ENCODE measurements around the gene CALN1.

CALN1 gene

GRCh38 chr7:72161534-72161933 is 250.6 kb downstream of the CALN1 start:
- no peak overlapping the region for H3K4ac ChIP-seq (ENCODE audit: low read length)
- H3K4me2 ChIP-seq (ENCODE audit: insufficient read depth, low read length, poor library complexity, severe bottlenecking) = no peak overlapping the region
- no peak overlapping the region for H3K23ac ChIP-seq (ENCODE audit: low read depth, low read length, poor library complexity)
- H3K27me3 ChIP-seq (ENCODE audit: control insufficient read depth in 3 of 3, insufficient read depth in 3 of 3, low read depth in 1 of 3, low read length in 3 of 3) = no peaks in the 10 kb centered on the region
- H3K18ac ChIP-seq (ENCODE audit: low read length) = no peak overlapping the region
- no peak overlapping the region for H4K91ac ChIP-seq (ENCODE audit: low read depth, low read length, poor library complexity)
- H3K27ac ChIP-seq (replicated peaks; ENCODE audit: low read length) = no peak overlapping the region
- no peak overlapping the region for H3K9ac ChIP-seq (ENCODE audit: low read depth, low read length, poor library complexity)
- no peak overlapping the region for H2BK5ac ChIP-seq (ENCODE audit: low read length)
- no peak overlapping the region for H3K4me3 ChIP-seq (ENCODE audit: low read length in 2 of 2)
- H2BK12ac ChIP-seq (ENCODE audit: low read length) = no peak overlapping the region
- no peak overlapping the region for H2AK5ac ChIP-seq (ENCODE audit: low read depth, low read length)
- H2BK120ac ChIP-seq (ENCODE audit: low read depth, low read length) = no peak overlapping the region
- no peak overlapping the region for H4K8ac ChIP-seq (ENCODE audit: low read depth, low read length)
- no peak overlapping the region for H3K14ac ChIP-seq (ENCODE audit: low read length)
- no peaks in the 10 kb centered on the region for H3K36me3 ChIP-seq (replicated peaks in 1 of 2; ENCODE audit: control insufficient read depth in 2 of 2, insufficient read depth in 2 of 2, low read length in 2 of 2)
- no CpG with 5 or more reads among the region's 6 CpGs for WGBS, 2 donors (ENCODE audit: extremely low coverage in 2 of 2, insufficient read length in 2 of 2, insufficient replicate concordance in 1 of 2)
- no peak overlapping the region for H2AFZ ChIP-seq (ENCODE audit: low read length)
- no peaks in the 10 kb centered on the region for H3K79me1 ChIP-seq (ENCODE audit: low read depth, low read length)
- H2BK15ac ChIP-seq (ENCODE audit: low read length) = no peak overlapping the region
- peaks cover 0 to 7% of the 10 kb centered on the region in 2 donors for H3K9me3 ChIP-seq (replicated peaks in 1 of 2; ENCODE audit: control insufficient read depth in 2 of 2, insufficient read depth in 1 of 2, low read depth in 1 of 2, low read length in 2 of 2)
- no peak for DNase-seq (ENCODE audit: low spot score)
- H3K4me1 ChIP-seq (ENCODE audit: control insufficient read depth in 2 of 2, insufficient read depth in 1 of 2, low read depth in 1 of 2, low read length in 2 of 2) = no peaks in the 10 kb centered on the region

- H4K91ac ChIP-seq (ENCODE audit: low read depth, low read length, poor library complexity) = no peak overlapping the region
- H3K79me1 ChIP-seq (ENCODE audit: low read depth, low read length) = no peaks in the 10 kb centered on the region
- H4K8ac ChIP-seq (ENCODE audit: low read depth, low read length) = no peak overlapping the region
- no peak overlapping the region for H2AK5ac ChIP-seq (ENCODE audit: low read depth, low read length)
- WGBS, 2 donors (ENCODE audit: extremely low coverage in 2 of 2, insufficient read length in 2 of 2, insufficient replicate concordance in 1 of 2) = no CpG with 5 or more reads among the region's 4 CpGs
- DNase-seq (ENCODE audit: low spot score) = no peak
- no peak overlapping the region for H2BK5ac ChIP-seq (ENCODE audit: low read length)
- no peak overlapping the region for H3K27ac ChIP-seq (replicated peaks; ENCODE audit: low read length)
- no peak overlapping the region for H3K4ac ChIP-seq (ENCODE audit: low read length)
- H2BK12ac ChIP-seq (ENCODE audit: low read length) = no peak overlapping the region
- no peak overlapping the region for H3K4me3 ChIP-seq (ENCODE audit: low read length in 2 of 2)
- no peak overlapping the region for H3K14ac ChIP-seq (ENCODE audit: low read length)
- no peak overlapping the region for H2BK120ac ChIP-seq (ENCODE audit: low read depth, low read length)
- H2AFZ ChIP-seq (ENCODE audit: low read length) = no peak overlapping the region
- H3K27me3 ChIP-seq (ENCODE audit: control insufficient read depth in 3 of 3, insufficient read depth in 3 of 3, low read depth in 1 of 3, low read length in 3 of 3) = no peaks in the 10 kb centered on the region
- no peak overlapping the region for H3K9ac ChIP-seq (ENCODE audit: low read depth, low read length, poor library complexity)
- no peak overlapping the region for H2BK15ac ChIP-seq (ENCODE audit: low read length)
- no peak overlapping the region for H3K4me2 ChIP-seq (ENCODE audit: insufficient read depth, low read length, poor library complexity, severe bottlenecking)
- H3K18ac ChIP-seq (ENCODE audit: low read length) = no peak overlapping the region
- no peaks in the 10 kb centered on the region for H3K4me1 ChIP-seq (ENCODE audit: control insufficient read depth in 2 of 2, insufficient read depth in 1 of 2, low read depth in 1 of 2, low read length in 2 of 2)
- H3K9me3 ChIP-seq (replicated peaks in 1 of 2; ENCODE audit: control insufficient read depth in 2 of 2, insufficient read depth in 1 of 2, low read depth in 1 of 2, low read length in 2 of 2) = peaks cover 0 to 7% of the 10 kb centered on the region in 2 donors
- H3K23ac ChIP-seq (ENCODE audit: low read depth, low read length, poor library complexity) = no peak overlapping the region
- no peaks in the 10 kb centered on the region for H3K36me3 ChIP-seq (replicated peaks in 1 of 2; ENCODE audit: control insufficient read depth in 2 of 2, insufficient read depth in 2 of 2, low read length in 2 of 2)
These were observed 252.2 kb downstream of the CALN1 start for GRCh38 chr7:72159911-72160310.

- H3K4me1 ChIP-seq (ENCODE audit: control insufficient read depth in 2 of 2, insufficient read depth in 1 of 2, low read depth in 1 of 2, low read length in 2 of 2) = peaks cover 0 to 10% of the 10 kb centered on the region in 2 donors
- no peak overlapping the region for H3K18ac ChIP-seq (ENCODE audit: low read length)
- H2AFZ ChIP-seq (ENCODE audit: low read length) = no peak overlapping the region
- no peaks in the 10 kb centered on the region for H3K79me1 ChIP-seq (ENCODE audit: low read depth, low read length)
- no CpG with 5 or more reads among the region's 3 CpGs for WGBS, 2 donors (ENCODE audit: extremely low coverage in 2 of 2, insufficient read length in 2 of 2, insufficient replicate concordance in 1 of 2)
- no peak for DNase-seq (ENCODE audit: low spot score)
- H2BK12ac ChIP-seq (ENCODE audit: low read length) = no peak overlapping the region
- no peak overlapping the region for H3K4ac ChIP-seq (ENCODE audit: low read length)
- no peaks in the 10 kb centered on the region for H3K27me3 ChIP-seq (ENCODE audit: control insufficient read depth in 3 of 3, insufficient read depth in 3 of 3, low read depth in 1 of 3, low read length in 3 of 3)
- H2BK120ac ChIP-seq (ENCODE audit: low read depth, low read length) = no peak overlapping the region
- H3K36me3 ChIP-seq (replicated peaks in 1 of 2; ENCODE audit: control insufficient read depth in 2 of 2, insufficient read depth in 2 of 2, low read length in 2 of 2) = no peaks in the 10 kb centered on the region
- no peak overlapping the region for H3K27ac ChIP-seq (replicated peaks; ENCODE audit: low read length)
- H3K9me3 ChIP-seq (replicated peaks in 1 of 2; ENCODE audit: control insufficient read depth in 2 of 2, insufficient read depth in 1 of 2, low read depth in 1 of 2, low read length in 2 of 2) = no peaks in the 10 kb centered on the region
- no peak overlapping the region for H2BK15ac ChIP-seq (ENCODE audit: low read length)
- no peak overlapping the region for H3K14ac ChIP-seq (ENCODE audit: low read length)
- H4K91ac ChIP-seq (ENCODE audit: low read depth, low read length, poor library complexity) = no peak overlapping the region
- H3K4me2 ChIP-seq (ENCODE audit: insufficient read depth, low read length, poor library complexity, severe bottlenecking) = no peak overlapping the region
- H2AK5ac ChIP-seq (ENCODE audit: low read depth, low read length) = no peak overlapping the region
- H4K8ac ChIP-seq (ENCODE audit: low read depth, low read length) = no peak overlapping the region
- H3K4me3 ChIP-seq (ENCODE audit: low read length in 2 of 2) = no peak overlapping the region
- H2BK5ac ChIP-seq (ENCODE audit: low read length) = no peak overlapping the region
- no peak overlapping the region for H3K9ac ChIP-seq (ENCODE audit: low read depth, low read length, poor library complexity)
- H3K23ac ChIP-seq (ENCODE audit: low read depth, low read length, poor library complexity) = no peak overlapping the region
These were observed 255.5 kb downstream of the CALN1 start for GRCh38 chr7:72156671-72157070.

- Histone ChIP-seq H2BK12ac (ENCODE audit: low read length) (no peak overlapping the region), H2BK15ac (ENCODE audit: low read length) (no peak overlapping the region), H3K79me1 (ENCODE audit: low read depth, low read length) (no peaks in the 10 kb centered on the region), H3K9me3 (replicated peaks in 1 of 2; ENCODE audit: control insufficient read depth in 2 of 2, insufficient read depth in 1 of 2, low read depth in 1 of 2, low read length in 2 of 2) (no peaks in the 10 kb centered on the region), H3K4ac (ENCODE audit: low read length) (no peak overlapping the region), H3K4me3 (ENCODE audit: low read length in 2 of 2) (no peak overlapping the region), H3K9ac (ENCODE audit: low read depth, low read length, poor library complexity) (peak overlapping the region; percentile 18), H2AK5ac (ENCODE audit: low read depth, low read length) (no peak overlapping the region), H3K14ac (ENCODE audit: low read length) (no peak overlapping the region), H2BK120ac (ENCODE audit: low read depth, low read length) (no peak overlapping the region), H3K27ac (replicated peaks; ENCODE audit: low read length) (no peak overlapping the region), H4K8ac (ENCODE audit: low read depth, low read length) (no peak overlapping the region), H2BK5ac (ENCODE audit: low read length) (no peak overlapping the region), H3K4me2 (ENCODE audit: insufficient read depth, low read length, poor library complexity, severe bottlenecking) (no peak overlapping the region), H3K23ac (ENCODE audit: low read depth, low read length, poor library complexity) (no peak overlapping the region), H3K27me3 (ENCODE audit: control insufficient read depth in 3 of 3, insufficient read depth in 3 of 3, low read depth in 1 of 3, low read length in 3 of 3) (no peaks in the 10 kb centered on the region), H3K36me3 (replicated peaks in 1 of 2; ENCODE audit: control insufficient read depth in 2 of 2, insufficient read depth in 2 of 2, low read length in 2 of 2) (no peaks in the 10 kb centered on the region), H2AFZ (ENCODE audit: low read length) (no peak overlapping the region), H3K4me1 (ENCODE audit: control insufficient read depth in 2 of 2, insufficient read depth in 1 of 2, low read depth in 1 of 2, low read length in 2 of 2) (peaks cover 0 to 10% of the 10 kb centered on the region in 2 donors), H3K18ac (ENCODE audit: low read length) (peak overlapping the region; percentile 53), H4K91ac (ENCODE audit: low read depth, low read length, poor library complexity) (no peak overlapping the region)
- DNase-seq (ENCODE audit: low spot score) = no peak
- WGBS, 2 donors (ENCODE audit: extremely low coverage in 2 of 2, insufficient read length in 2 of 2, insufficient replicate concordance in 1 of 2) = no CpG with 5 or more reads among the region's 5 CpGs
These were observed 259.0 kb downstream of the CALN1 start for GRCh38 chr7:72153132-72153512.
